GM15510 (cell line): ENCODE measurements around the gene FOCAD.

Experiments used
- POLR2A ChIP-seq: IDR thresholded peaks from 3 replicates; pipeline ENCODE4 v1.6.1; 2011; ENCODE audit warnings: borderline replicate concordance; ENCODE audit not compliant: insufficient read length; ENCODE audit errors: extremely low read depth

The FOCAD gene

DNA sequence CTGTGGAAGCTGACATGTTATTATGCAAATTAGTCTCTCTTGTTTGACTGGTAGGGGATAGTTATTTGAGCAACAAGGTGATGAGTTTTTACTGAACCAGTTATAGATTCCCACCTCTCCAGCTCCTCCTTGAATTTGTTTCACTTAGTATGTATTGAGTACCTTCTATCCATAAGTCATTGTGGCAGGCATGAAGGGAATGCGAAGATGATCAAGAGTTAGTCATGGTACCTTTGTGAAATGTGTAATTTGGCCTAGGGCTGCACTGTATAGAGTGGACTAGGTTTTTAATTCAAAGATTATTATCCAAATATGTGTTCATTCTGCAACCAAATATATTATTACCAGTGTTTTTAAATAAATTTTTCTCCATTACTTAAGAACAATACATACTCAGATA lies 237.3 kb downstream of the FOCAD start:
- no peak for TF ChIP-seq POLR2A

DNA sequence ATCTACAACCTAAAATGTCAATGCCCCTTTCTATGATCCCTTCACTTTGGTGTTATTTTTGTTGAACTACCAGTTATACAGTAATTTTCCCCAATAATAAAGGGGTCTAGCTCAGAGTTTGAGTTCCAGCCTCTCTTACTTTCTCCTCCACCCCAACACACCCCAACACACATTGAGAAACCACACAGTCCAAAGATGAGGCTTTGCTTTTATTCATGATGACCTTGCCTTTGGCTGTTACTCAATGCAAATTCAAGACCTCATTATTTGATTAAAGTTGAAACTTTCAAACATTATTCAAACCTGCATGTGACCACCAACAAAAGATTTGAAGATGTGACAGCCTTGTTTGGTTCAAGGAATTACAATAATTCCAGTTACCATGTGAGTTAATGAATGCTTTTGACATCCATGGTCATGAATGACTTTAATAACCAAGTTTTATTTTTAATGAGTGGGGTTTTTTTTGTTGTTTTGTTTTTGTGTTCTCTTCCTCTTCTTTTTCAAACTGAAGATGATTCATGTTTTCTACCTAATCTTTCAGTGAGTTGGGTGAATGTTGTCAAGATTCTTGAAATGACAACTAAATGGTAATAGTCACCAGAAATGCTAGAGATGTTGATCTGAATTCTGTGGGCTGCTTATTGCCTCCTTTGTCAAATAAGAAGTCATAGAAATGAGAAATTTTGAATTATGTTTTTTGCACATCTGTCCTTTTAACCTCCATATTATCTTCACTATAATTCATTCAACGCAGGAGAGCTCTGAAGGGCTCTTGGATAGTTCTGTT lies 241.4 kb downstream of the FOCAD start:
- no peak for TF ChIP-seq POLR2A

GRCh38 chr9:20929276-20929675 lies 245.2 kb downstream of the FOCAD start:
- TF ChIP-seq POLR2A, result no peak

DNA sequence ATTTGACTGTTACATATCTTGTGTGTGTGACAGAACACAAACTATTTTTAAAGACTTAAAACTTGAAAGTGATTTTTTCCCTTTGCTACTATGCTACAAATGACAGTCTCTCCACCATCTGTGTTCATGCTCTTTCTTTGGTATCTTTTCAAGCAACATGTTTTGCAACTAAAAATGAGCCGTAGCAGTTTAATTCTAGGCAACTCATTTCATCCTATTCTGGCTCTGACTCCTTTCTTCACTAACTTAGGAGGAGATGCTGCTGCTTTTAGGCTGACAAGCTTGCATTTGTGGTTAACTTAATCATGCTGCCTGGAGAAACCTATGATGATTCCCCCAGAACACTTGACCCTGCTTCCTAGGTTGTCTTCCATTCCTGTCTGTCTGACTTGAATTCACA lies 246.8 kb downstream of the FOCAD start:
- TF ChIP-seq POLR2A, result no peak

- no peak for TF ChIP-seq POLR2A
Observed at GRCh38 chr9:20940447-20941173, 256.6 kb downstream of the FOCAD start.

- TF ChIP-seq POLR2A, result no peak
Observed at GRCh38 chr9:20941174-20941690, 257.2 kb downstream of the FOCAD start.

DNA sequence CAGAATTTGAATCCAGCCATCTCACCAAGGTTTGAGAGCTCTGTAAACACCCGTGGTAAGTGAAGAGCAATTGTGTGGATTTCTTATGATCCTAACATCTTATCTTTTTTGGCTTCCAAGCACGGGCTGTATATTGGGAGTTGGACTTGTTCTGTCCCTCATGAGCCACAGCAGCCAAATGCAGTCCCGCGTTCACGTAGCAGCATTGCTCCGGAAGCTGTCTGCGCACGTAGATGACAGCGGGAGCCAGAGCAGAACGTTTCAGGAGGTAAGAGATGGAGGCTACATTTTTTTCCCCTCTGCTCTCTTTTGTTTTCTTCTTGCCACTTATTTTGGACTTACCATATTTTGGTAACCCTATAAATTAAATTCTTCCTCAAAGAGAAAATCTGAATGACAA lies 260.4 kb downstream of the FOCAD start:
- no peak for TF ChIP-seq POLR2A

DNA sequence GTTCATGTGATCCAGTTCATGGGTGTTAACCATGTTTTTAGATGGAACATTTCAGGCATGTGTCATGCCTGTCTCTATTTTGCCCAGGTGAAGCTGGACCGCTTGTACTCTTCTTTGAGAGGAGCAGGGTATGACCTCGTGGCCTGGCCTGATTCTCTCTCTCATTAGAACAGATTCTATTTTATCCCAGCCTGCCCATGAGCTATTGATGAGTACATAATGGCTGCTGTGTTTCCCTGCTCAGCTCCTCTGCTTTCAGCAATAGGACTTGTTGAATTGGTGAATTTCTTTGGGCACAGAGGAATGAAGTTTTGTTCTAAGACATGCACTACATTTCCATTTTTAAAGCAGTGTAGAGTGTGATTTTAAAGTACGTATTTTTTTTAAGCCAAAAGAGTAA lies 261.2 kb downstream of the FOCAD start:
- TF ChIP-seq POLR2A, result no peak

DNA sequence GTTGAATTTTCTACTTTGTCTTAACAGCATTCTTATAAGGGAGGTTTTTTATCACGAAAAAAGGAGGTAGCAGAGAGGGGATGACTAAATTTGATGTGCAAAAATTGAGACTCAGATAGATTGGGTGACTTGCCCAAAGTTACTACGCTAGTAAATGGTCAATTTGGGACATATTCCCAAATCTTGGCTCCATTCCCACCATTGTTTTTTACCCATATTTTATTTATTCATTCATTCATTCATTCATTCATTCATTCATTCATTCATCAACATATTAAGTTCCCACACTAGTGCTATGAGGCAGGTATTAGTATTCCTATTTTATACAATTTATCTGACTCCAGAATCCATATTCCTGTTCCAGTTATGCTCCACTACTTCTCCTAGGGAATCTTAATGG lies 261.8 kb downstream of the FOCAD start:
- TF ChIP-seq POLR2A, result no peak

DNA sequence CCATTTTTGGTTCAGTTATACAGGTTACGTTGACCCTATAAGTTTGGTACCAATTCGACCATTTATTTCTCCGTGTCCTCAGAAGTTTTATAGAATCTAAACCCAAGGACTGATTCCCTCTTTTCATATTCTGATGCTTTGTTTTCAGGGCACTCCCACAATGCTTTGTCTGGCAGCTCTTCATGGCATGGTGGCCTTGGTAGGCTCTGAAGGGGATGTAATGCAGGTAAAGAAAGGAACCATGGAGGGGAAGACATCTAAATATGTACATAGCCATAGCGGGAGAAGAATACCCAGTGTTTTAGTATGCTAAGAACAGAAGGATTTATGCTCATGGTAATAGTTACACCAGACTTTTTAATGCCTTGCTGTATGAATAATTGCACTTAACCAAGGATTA lies 264.6 kb downstream of the FOCAD start:
- no peak for TF ChIP-seq POLR2A

- TF ChIP-seq POLR2A, result no peak
Observed at GRCh38 chr9:20950707-20951106, 266.6 kb downstream of the FOCAD start.

- TF ChIP-seq POLR2A, result no peak
Observed at GRCh38 chr9:20962536-20963225, 278.6 kb downstream of the FOCAD start.

- TF ChIP-seq POLR2A, result no peak
Observed at GRCh38 chr9:20972684-20973083, 288.6 kb downstream of the FOCAD start.

DNA sequence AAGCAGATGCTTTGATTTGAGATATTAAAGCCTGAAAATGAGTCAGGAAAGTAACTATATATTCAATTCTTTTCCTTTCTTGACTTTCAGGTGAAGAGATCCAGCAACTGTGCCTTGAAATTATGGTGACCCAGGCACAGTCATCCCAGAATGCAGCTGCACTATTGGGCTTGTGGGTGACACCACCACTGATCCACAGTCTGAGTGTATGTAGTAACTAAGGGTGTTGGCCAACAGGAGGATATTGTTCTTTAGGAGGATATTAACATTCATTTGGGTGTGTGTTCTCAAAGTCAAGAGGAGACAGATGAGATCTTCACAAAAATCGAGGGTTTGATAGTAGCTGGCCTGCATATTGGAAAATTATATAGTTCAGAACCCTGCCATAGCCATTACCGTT lies 294.2 kb downstream of the FOCAD start:
- TF ChIP-seq POLR2A, result no peak

- TF ChIP-seq POLR2A, result no peak
Observed at GRCh38 chr9:20980832-20981455, 296.9 kb downstream of the FOCAD start.

DNA sequence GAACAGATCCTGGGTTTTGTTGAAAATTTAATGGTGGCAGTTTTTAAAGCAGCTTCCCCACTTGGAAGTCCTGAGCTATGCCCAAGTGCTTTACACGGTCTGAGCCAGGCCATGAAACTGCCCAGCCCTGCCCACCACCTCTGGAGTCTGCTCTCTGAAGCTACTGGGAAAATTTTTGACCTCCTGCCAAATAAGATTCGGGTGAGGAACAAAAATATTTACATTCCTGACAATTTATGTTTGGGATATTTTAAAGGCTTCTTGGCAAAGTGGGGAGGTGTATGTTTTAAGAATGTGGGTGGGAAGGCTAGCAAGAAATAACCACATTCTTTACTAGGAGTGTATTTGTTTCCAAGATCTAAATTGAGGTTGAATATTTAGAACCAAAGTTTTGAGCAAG lies 297.4 kb downstream of the FOCAD start:
- no peak for TF ChIP-seq POLR2A

GRCh38 chr9:20984506-20984905 lies 300.4 kb downstream of the FOCAD start:
- no peak for TF ChIP-seq POLR2A
